A549 treated with GW870086 at 1 μM for 4 hours (cell line): ENCODE results near the gene SPRY1. TPM values are rescaled to one million over a fixed set of nuclear protein-coding genes. Genes with fewer than 3 reads are reported as not detected.

Experiments used
- total RNA-seq: library from RNA; stranded (reverse); fragments of 200-300 nt; extraction: Qiagen RNA extraction; gene quantifications from 5 replicates; pipeline ENCODE4 v1.2.3, GENCODE V29; 2022; ENCODE audit warnings: low read depth

SPRY1 gene
- total RNA-seq = 2.4 to 2.5 TPM (median 2.4 TPM) in 5 replicates

GRCh38 chr4:123396307-123397143, at the start of gene SPRY1:
Gene SPRY1, plus strand, starts transcription at chr4:123396795. Its CDS starts 4,797 bp downstream, at chr4:123401592.

